ENCODE measurements around the gene ITPK1.

The ITPK1 gene

GRCh38 chr14:92985521-92985920 is 130.2 kb downstream of the ITPK1 start:
- no peak for DNase-seq

- no peak for DNase-seq
Measured at GRCh38 chr14:92984896-92985295, 130.8 kb downstream of the ITPK1 start.

GRCh38 chr14:92984082-92984788 is 131.5 kb downstream of the ITPK1 start:
- DNase-seq: no peak

- DNase-seq: no peak
Measured at GRCh38 chr14:92982956-92983355, 132.8 kb downstream of the ITPK1 start.

GRCh38 chr14:92981726-92982125 is 134.0 kb downstream of the ITPK1 start:
- no peak for DNase-seq

- DNase-seq: no peak
Measured at GRCh38 chr14:92980866-92981265, 134.9 kb downstream of the ITPK1 start.

GRCh38 chr14:92978229-92979021 is 137.3 kb downstream of the ITPK1 start:
- no peak for DNase-seq

GRCh38 chr14:92976268-92976667 is 139.5 kb downstream of the ITPK1 start:
- DNase-seq: no peak

GRCh38 chr14:92974541-92975345 is 141.0 kb downstream of the ITPK1 start:
- DNase-seq: no peak

GRCh38 chr14:92973798-92974372 is 141.8 kb downstream of the ITPK1 start:
- DNase-seq: no peak

- DNase-seq: no peak
Measured at GRCh38 chr14:92973261-92973797, 142.4 kb downstream of the ITPK1 start.

- no peak for DNase-seq
Measured at GRCh38 chr14:92971601-92972180, 144.0 kb downstream of the ITPK1 start.

GRCh38 chr14:92970271-92970670 is 145.5 kb downstream of the ITPK1 start:
- DNase-seq: no peak

- DNase-seq: no peak
Measured at GRCh38 chr14:92969871-92970270, 145.9 kb downstream of the ITPK1 start.

- DNase-seq: no peak
Measured at GRCh38 chr14:92969430-92969829, 146.3 kb downstream of the ITPK1 start.

- no peak for DNase-seq
Measured at GRCh38 chr14:92968291-92969020, 147.3 kb downstream of the ITPK1 start.

GRCh38 chr14:92967346-92967926 is 148.3 kb downstream of the ITPK1 start:
- no peak for DNase-seq

GRCh38 chr14:92965281-92965680 is 150.4 kb downstream of the ITPK1 start:
- DNase-seq: no peak

- no peak for DNase-seq
Measured at GRCh38 chr14:92964124-92965109, 151.3 kb downstream of the ITPK1 start.

Data from CD4-positive, alpha-beta T cell treated with Interferon gamma for 1 hour (primary cell).